Ramos (cell line): ENCODE data around the gene EDIL3.

Experiments used
- in situ Hi-C: fragments of 300-500 bp; cut with MboI; formaldehyde crosslinking; loops from one replicate; pipeline ENCODE4 v1.14.3; 2022; ENCODE audit warnings: low sequenced_read_pairs; ENCODE audit not compliant: unreplicated experiment

The EDIL3 gene, protein sequence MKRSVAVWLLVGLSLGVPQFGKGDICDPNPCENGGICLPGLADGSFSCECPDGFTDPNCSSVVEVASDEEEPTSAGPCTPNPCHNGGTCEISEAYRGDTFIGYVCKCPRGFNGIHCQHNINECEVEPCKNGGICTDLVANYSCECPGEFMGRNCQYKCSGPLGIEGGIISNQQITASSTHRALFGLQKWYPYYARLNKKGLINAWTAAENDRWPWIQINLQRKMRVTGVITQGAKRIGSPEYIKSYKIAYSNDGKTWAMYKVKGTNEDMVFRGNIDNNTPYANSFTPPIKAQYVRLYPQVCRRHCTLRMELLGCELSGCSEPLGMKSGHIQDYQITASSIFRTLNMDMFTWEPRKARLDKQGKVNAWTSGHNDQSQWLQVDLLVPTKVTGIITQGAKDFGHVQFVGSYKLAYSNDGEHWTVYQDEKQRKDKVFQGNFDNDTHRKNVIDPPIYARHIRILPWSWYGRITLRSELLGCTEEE

DNA sequence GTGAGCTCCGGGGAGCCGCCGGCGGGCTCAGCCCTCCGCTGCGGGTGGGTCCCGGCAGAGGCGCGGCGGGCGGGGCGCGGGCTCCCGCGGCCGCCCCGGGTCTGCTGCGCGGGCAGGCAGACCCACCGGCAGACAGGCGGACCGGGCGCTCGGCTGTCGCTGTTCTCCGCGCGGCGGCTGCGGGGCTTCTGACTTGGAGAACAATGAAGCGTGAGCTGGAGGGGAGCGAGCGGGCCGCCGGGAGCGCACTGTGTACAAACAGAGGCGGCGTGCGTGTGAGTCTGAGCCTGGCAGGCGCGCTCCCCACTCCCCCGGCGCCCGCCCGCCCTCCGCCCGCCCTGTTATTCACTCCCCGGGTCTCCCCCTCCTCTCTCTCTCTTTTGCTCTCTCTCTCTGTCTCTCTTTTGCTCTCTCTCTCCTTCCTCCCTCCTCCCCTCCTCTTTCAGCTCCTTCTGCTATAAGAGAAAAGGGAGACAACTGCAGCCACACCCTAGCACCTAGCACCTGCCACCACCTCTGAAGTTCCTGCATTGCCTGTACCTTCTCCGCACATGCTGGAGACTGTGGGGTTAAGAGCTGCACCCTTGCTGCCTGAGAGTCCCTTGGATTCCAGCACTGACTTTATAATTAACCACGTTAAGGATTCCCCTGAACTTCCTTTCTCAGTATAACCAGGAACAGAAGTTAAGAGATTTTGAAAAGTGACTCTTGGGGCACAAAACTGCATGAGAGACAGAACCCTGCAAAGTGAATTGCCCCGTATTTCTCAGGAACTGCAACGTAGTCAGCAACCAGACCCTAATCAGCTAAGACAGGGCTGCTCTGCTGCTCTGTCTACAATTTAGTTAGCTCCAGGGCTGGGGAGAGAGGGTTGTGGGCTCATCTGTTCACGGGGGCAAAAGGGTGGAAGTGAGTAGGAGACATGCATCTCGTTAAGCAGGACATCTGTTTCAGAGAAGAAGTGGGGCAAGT, at the start of gene EDIL3:
TSS of gene EDIL3 (minus strand) at position 277 of the 972 bp plus-strand sequence. CDS start 506 bp downstream, outside the sequence.
- in situ Hi-C loops, result no loop called here

DNA sequence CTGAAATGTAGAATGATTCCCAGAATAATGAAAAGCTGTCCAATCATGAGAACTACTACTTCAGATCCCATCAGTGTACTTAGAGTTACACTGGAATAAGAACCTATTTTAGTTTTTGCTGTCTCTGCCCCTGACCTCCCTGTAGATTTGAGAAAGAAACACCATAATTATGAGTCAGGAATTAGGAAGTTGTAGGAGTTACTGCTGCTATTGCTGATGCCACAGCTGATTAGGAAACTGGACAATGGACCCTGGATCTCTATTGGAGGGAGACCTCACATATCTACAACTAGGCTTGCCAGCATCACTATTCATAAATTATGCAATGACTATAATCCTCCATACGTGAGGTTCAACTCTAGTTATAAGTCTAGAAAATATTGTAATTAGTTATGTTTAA, 48.8 kb upstream of the EDIL3 start:
- in situ Hi-C loops, result no loop called here

DNA sequence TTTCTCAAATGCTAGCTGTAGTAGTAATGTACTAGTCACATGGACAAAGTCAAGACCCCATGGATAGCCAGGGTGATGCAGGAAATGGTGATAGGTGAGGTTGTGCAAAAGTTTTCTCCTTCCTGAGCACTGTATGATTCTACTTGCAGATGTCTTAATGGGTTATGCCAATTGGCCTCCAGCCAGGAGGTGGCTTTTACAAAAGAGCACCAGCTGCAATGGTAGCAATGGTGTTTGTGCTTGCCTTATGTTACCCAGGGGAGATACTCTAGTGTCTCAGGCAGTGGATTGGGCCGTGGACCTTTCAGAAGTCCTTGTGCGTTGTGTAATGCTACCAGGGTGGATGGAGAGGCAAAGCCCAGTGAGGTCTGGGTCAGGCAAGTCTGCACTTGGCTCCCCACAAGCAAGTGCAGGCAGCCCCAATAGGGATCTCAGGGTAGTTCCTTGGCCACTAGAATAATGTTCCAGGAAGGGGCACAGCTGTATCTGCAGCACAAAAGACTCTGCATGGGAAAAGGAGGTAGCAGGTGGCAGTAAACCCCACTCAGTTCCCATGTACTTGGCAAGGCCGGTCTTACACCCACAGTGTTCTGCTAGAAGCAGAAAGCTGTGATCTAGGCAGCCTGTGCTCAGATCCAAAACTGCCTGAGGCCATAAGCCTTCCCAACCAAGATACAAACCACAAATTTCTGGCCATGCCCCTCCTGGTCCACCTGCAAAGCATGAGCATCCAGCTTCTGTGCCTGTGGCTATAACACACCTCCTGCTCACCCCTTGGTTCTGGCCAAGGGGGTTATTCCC, 46.4 kb upstream of the EDIL3 start:
- in situ Hi-C loops, result no loop called here

DNA sequence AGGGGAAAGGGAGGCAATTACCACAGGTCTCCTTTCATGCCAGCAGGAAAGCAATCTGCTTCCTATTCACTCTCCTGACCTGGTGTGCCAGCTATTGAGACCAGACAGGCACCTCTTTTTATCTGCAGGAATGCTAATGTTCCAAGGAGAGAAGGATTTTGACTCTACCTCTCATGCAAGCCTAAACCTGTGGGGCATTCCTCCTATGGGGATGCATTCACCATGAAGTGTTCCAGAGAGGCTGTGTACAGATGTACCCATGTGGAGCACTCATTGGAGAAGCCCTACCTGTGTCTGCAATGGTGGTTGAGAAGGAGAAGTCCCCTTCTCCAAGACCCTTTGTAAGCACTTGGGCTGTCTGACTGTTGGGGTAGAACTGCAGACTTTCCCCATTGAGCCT, 45.4 kb upstream of the EDIL3 start:
- in situ Hi-C loops, result no loop called here

DNA sequence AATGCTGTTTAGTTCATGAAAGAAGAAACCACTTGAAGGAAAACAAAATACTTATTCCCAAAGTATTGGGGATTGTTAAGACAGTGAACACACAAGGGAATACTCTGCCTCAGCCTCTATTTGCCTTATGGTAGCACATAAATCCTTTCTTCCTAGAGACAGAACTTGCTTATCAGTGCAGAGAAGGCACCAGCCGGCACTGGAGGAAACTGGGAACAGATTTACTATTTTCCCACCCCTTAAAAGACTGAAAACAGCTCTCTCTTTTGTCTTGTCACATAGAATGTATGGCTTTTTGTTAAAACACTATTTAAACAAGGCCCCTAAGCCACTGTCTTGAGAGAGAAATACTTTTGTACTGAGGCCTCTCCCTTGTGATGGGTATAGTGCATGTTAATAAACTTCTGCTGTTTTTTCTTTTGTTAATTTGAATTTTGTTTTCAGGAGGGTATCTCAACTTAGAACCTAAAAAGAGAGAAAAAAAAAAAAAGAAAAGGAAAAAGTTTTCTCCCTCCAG, 40.7 kb upstream of the EDIL3 start:
- in situ Hi-C loops, result no loop called here

DNA sequence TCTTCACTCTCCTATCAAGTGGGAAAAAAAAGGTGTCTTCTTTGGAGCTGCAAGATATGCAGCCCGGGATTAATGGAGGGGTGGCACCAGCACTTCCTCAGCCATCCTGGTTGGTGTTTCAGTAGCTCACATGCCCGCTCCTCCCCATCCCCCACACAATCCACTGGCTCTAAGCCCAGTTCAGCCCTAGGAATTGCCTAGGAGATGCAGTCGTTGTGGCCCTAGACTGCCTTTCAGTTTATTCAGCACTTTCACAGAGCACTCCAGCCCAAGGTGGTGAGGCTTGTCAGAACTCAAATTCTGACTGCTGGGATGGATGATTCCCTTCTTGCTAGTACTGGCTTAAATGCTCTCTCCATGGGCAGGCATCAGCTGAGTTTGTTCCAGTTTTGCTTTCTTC, 35.1 kb upstream of the EDIL3 start:
- in situ Hi-C loops, result no loop called here

DNA sequence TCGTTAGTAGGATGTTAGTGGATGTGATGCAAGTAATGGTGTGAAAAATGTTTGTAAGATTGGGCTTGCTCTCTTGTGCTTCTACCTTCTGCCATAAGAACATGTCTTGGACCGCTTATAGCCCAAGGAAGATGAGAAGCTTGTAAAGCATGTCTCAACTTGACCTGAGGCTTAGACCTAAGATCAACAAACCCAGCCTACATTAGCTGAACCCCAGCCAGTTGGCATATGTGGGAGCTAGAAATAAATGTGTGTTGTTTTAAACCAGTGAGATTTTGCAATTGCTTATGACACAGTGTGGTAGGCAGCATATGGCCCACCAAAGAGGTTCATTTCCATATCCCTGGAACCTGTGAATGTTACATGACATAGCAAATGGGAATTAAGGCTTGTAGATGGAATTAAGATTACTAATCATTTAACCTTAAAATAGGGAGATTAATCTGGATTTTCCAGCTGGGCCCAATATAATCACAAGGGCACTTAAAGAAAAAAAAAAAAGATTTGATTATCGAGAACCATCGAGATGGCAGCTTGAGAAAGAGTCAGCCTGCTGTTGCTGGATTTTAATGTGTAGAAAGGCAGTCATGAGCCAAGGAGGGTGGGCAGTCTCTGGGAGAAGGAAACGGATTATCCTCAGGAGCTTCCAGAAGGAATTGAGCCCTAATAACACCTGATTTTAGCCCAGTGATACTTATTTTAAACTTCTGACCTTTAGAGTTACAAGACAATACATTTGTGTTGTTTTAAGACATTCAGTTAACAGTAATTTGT, 27.3 kb upstream of the EDIL3 start:
- in situ Hi-C loops, result no loop called here

DNA sequence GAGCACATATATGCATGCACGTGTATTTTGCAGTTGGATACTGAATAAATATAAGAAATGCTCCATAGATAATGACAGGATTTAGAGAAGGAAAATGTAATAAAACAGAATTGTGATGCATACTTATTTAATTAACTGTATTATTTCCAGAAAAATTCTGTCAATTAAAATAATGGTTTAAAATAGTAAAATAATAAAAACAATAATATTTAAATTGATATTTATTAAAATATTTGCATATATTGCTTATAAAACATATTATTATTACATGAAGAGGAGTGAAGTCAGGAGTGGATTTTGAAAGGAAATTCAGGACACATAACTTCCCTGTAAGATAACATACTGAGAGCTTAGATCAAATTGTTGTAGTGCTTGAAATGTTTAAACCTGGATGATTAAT, 21.4 kb upstream of the EDIL3 start:
- in situ Hi-C loops, result no loop called here

DNA sequence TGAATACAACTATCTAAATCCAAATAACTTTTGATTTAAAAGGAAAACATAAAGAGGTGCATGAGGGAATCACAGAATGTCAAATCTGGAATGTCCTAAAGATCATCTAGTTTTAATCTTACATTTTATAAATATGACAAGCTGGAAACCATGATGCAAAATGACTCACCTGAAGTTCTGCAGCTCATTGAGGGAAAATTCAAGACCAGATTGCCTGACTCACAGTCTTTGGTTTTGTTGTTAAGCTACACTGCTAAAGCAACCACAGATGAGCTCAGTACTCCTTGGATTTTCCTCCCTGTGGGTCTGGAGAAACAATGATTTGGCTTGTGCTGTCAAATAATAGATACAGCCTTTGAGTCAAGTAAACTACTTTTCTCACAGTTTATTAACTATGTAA, 19.1 kb upstream of the EDIL3 start:
- in situ Hi-C loops, result no loop called here

DNA sequence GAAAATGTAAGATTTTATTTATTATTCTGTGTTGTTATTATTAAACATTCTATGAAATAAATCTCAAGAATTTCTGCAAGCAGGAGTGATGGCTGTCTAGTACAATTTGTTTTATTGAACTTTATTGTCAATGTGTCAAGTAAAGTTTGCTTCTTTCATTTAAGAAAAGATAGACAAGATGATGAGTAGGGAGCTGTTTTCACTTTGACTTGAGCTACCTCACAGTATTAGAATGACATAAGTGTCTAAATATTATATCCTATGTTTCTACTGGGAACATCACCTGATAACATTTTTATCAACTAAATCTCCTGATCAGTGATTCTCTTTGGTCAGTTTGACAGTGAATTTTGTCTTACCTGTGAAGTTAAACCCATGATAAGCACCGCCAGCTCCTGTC, 12.7 kb upstream of the EDIL3 start:
- in situ Hi-C loops, result no loop called here

DNA sequence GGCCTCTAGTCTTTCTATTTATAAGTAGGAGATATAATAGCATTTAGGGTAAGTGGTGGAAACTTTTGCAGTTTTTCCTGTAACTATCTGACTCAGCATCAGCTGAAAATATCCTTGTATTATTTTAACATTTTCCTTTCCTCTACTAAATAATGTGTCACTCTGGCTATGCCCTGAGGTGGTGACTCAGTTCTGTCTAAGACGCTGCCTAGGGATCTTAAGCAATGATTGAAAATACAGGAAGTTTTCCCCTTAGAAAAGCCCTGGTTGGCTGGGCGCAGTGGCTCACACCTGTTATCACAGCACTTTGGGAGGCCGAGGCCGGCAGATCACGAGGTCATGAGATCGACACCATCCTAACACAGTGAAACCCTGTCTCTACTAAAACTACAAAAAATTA, 9.3 kb upstream of the EDIL3 start:
- in situ Hi-C loops, result no loop called here

DNA sequence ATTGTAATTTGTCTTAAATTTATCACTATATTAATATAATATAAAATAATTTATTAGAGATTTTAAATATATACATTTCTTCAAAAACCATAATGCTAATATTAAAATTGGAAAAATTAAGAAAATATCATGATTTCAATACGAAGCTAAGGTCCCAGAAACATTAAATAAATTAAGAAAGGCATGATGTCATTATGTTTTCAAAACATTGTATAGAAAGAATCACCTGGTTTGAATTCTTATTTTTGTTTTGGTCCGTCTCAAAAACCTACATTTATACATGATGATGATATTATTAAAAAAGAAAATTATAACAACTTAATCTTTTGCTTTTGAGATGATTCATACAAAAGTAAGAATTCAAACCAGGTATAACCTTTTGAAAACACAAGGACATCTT, 8.2 kb upstream of the EDIL3 start:
- in situ Hi-C loops, result no loop called here

DNA sequence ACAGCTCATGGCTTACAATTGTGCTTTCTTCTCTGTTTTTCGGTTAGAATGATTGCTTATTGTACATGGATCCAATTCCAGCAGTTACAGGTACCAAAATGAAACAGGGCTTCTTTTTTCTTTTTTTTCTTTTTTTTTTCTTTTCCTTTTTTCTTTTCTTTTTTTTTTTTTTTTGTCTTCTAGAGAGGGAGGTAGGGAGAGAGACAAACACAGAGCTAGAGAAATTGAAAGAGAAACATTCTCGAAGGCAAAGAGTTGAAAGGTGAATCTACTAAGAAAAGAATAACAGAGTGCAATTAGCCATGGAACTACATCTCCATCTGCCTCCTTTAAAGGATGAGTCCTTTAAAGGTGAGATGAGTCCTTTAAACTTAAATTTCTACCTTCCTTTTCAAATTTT, 1.0 kb upstream of the EDIL3 start:
- in situ Hi-C loops, result no loop called here

DNA sequence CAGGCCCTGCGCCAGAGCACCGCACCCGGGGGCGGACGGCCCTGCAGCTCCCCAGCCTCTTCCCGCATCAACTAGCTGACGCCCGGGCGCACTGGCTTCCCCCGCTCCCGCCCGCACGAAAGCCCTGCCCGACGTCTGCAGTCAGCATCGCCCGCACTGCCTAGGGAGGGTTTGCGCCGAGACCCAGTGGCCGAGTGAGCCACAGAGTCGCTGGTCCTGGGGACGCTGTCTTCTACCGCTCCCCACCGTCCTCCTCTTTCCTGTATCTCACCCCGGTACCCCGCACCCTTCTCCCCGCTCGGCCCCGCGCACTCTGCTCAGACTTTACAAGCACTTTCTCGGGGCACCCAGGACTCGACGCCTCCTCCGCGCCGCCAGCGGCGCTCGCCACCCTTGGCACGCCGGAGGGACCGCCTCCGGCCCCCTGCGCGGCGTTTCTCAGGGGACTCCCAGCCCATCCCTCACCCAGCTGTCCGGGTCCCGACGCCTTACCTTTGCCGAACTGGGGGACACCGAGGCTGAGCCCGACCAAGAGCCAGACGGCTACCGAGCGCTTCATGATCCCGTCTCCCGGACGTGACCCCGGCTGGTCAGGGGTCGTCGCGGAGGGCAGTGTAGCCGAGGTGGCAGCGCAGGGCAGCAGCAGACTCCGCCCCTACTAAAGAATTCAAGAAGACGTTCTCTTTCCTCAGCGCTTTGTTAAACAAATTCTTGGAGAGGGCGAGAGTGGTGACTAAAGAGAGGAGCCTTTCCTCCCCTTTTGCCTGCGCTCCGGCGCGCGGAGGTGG, 670 bp downstream of the EDIL3 start:
- in situ Hi-C loops, result no loop called here

DNA sequence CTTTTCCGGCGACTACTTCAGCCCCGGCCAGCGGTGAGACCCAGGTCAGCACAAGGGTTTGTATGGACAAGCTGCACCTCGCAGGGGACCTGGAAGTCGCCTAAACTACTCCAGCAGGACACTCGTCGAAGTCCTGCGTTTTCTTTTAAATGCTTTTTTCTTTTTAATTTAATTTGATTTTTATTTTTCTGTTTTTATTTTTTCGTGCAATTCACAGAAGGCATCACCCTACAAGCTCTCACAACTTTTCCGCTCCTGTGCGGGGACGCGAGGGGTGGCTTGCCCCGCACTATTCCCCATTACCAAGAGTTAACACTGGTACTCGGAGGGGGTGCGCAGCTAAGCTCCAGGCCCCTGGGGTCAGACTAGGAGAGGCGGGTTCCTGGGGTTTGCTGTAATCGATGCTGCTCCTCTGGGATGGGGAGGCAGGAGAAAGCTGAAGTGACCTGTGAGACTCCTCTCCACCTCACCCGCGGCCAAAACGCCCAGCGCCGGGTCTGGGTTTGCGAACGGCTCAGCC, 1.3 kb downstream of the EDIL3 start:
- in situ Hi-C loops, result no loop called here

DNA sequence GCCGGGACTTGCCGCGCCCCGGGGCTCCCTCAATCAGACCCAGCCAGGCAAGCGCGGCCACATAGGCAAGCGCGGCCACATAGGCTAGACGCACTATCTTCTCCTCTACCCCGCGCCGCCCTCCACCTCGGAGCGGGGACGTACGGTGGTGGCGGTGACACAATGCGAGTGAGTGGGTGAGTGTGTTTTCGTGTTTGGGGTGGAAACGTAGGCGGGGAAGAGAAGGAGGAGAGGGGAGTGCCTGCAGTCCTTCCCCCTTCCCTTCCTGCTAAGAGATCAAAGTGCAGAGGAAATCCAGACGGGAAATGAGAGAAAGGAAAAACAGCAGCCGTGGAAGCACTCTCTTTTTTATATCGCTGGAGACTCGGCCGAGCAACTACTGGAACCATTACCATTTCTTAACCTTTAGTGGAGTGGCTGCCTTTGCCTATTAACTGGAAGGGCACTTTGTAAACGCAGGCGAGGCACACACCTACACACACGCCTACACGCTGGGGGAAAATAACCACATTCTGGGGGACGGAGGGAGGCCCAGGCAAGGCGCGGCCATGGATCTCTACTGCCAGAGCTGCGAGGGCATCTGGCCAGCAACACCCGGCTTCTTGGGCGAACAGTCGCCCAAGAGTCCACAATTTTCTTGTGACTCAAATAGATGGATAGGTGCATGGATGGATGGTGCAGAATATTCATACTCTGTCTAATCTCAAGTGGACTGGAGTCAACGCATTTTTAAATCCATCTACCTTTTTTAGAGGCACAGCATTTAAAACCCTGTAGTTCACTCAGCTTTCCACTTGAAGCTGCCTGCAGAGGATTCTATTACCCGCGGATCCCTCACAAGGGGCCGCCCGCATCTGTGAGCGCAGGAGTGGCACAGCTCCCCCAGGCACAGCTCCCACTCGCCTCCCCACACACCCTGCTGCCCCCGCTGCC, 2.1 kb downstream of the EDIL3 start:
- in situ Hi-C loops, result no loop called here
